Right lobe of liver (tissue), 4 donors: Measurements from ENCODE around the gene ATG2A.

Source experiments
- CTCF ChIP-seq, 4 donors: fragments of 200-600 bp in 3 of 4; fragments of 450-650 bp in 1 of 4; IDR thresholded peaks; one replicate each; pipeline versions ENCODE4 v1.5.1 to v1.8.0; 2016 to 2022; ENCODE audit warnings: antibody characterized with exemption in 4 of 4, mild to moderate bottlenecking in 2 of 4
- POLR2A ChIP-seq: fragments of 450-650 bp; IDR thresholded peaks from one replicate; pipeline ENCODE4 v1.6.1; 2017; ENCODE audit warnings: antibody characterized with exemption, mild to moderate bottlenecking
- donor health status: DM: no; HTN: no; CAD: no.
- donor health status: DM: no; HTN: no; CAD: no.
- donor health status: DM: no; HTN: yes; CAD: no.

GRCh38 chr11:64935359-64936081 lies 18.5 kb upstream of the ATG2A start, which contains the start of gene GPHA2:
- TF ChIP-seq POLR2A: no peak
- TF ChIP-seq CTCF (IDR thresholded peaks at IDR 0.05): no peak
